G401.6 (cell line): Measurements from ENCODE around the gene ARPC5.
A peak's percentile ranks its signal among the peaks of the same experiment; 100 is the strongest.
"Not testable (repeated sequence)": the region's sequence is repeated elsewhere in the genome, so short reads cannot be mapped to it uniquely, and the experiment has no call there.

ENCODE experiments used
- FAIRE-seq: peaks from 2 replicates; lab custom pipeline; 2012; peaks lifted over from hg19 to GRCh38; lab: Jason Lieb, UNC

Gene ARPC5

GRCh38 chr1:183645531-183645930, 9.9 kb upstream of the ARPC5 start:
- FAIRE-seq: no peak

- no peak for FAIRE-seq
Observed at GRCh38 chr1:183642166-183642565, 6.6 kb upstream of the ARPC5 start.

GRCh38 chr1:183640193-183640592, 4.6 kb upstream of the ARPC5 start:
- no peak for FAIRE-seq

GRCh38 chr1:183638649-183639387, 3.2 kb upstream of the ARPC5 start:
- FAIRE-seq: no peak

- no peak for FAIRE-seq
Observed at GRCh38 chr1:183636783-183637182, 1.2 kb upstream of the ARPC5 start.

- no peak for FAIRE-seq
Observed at GRCh38 chr1:183636334-183636682, 725 bp upstream of the ARPC5 start.

GRCh38 chr1:183635099-183635605, 431 bp downstream of the ARPC5 start:
- FAIRE-seq: no peak

- FAIRE-seq: peak; percentile 63
Observed at GRCh38 chr1:183634429-183635065, 1.0 kb downstream of the ARPC5 start.

GRCh38 chr1:183633676-183634343, 1.8 kb downstream of the ARPC5 start:
- peak; percentile 70 for FAIRE-seq

GRCh38 chr1:183632964-183633363, 2.6 kb downstream of the ARPC5 start:
- no peak for FAIRE-seq

GRCh38 chr1:183632114-183632513, 3.5 kb downstream of the ARPC5 start:
- FAIRE-seq: no peak

GRCh38 chr1:183630748-183631147, 4.8 kb downstream of the ARPC5 start:
- no peak for FAIRE-seq

- FAIRE-seq: no peak
Observed at GRCh38 chr1:183628537-183628936, 7.0 kb downstream of the ARPC5 start.

GRCh38 chr1:183626236-183626635, 9.3 kb downstream of the ARPC5 start:
- not testable (repeated sequence) for FAIRE-seq

GRCh38 chr1:183622884-183623785, 12.4 kb downstream of the ARPC5 start:
- FAIRE-seq: peak; percentile 93

- FAIRE-seq: no peak
Observed at GRCh38 chr1:183622013-183622412, 13.6 kb downstream of the ARPC5 start.

GRCh38 chr1:183620311-183620710, 15.3 kb downstream of the ARPC5 start:
- no peak for FAIRE-seq

- FAIRE-seq: no peak
Observed at GRCh38 chr1:183619781-183620180, 15.8 kb downstream of the ARPC5 start.

GRCh38 chr1:183618202-183618601, 17.4 kb downstream of the ARPC5 start:
- FAIRE-seq: not testable (repeated sequence)

- not testable (repeated sequence) for FAIRE-seq
Observed at GRCh38 chr1:183612975-183613374, 22.6 kb downstream of the ARPC5 start.

GRCh38 chr1:183612407-183612806, 23.2 kb downstream of the ARPC5 start:
- no peak for FAIRE-seq

GRCh38 chr1:183611021-183611420, 24.6 kb downstream of the ARPC5 start:
- no peak for FAIRE-seq
